Measurements from ENCODE around the gene COQ10A.

Gene COQ10A

DNA sequence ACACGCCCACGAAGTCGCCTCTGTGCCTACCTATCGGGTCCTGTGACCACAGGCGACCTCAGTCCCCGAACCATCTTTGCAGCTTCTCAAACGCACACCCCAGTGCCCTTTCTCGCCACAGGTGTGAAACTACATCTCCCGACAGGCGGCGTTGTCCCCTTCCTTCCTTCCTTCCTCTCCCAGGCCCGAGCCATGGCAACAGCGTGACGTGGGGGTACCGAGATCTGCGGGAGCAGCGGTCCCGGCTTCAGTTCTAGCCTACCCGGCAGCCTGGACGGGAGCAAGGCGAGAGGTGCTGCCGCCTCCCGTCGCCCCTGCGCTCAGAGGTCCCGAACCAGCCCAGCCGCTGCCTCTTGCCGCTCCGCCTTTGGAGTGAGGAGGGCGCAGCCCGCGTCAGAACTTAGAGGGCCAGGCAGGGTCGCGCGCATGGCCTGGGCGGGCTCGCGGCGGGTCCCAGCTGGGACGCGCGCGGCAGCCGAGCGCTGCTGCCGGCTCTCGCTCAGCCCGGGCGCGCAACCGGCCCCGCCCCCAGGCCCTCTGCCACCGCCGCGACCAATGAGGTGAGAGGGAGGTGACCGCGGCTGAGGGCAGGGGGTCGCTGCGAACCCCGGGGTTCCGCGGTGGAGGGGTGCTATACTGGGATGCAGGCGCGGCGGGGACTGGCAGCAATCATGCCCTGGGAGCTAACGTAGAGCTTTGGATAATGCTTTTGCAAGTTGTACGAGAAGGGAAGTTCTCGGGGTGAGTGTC is at the start of gene COQ10A:
Gene COQ10A (plus strand): TSS at position 250 of the 750 bp plus-strand sequence. CDS start 177 bp downstream, at position 427.
- Histone ChIP-seq H3K36me3 (ENCODE audit: low read depth) (peaks cover 14% of the 10 kb centered on the region), H3K4me3 (ENCODE audit: severe bottlenecking) (peak within 1 kb of the TSS; percentile 65), H3K27ac (ENCODE audit: poor library complexity, severe bottlenecking) (peak within 1 kb of the TSS; percentile 46), H3K4me1 (ENCODE audit: insufficient read depth, poor library complexity, severe bottlenecking) (peaks cover 8% of the 10 kb centered on the region), H3K27me3 (ENCODE audit: insufficient read depth, poor library complexity, severe bottlenecking) (no peaks in the 10 kb centered on the region), H3K9me3 (ENCODE audit: severe bottlenecking) (no peaks in the 10 kb centered on the region)
- ATAC-seq (ENCODE audit: low read depth) (peak; percentile 83), DNase-seq (ENCODE audit: low spot score) (peak; percentile 85)
- TF ChIP-seq, protein P1, sequence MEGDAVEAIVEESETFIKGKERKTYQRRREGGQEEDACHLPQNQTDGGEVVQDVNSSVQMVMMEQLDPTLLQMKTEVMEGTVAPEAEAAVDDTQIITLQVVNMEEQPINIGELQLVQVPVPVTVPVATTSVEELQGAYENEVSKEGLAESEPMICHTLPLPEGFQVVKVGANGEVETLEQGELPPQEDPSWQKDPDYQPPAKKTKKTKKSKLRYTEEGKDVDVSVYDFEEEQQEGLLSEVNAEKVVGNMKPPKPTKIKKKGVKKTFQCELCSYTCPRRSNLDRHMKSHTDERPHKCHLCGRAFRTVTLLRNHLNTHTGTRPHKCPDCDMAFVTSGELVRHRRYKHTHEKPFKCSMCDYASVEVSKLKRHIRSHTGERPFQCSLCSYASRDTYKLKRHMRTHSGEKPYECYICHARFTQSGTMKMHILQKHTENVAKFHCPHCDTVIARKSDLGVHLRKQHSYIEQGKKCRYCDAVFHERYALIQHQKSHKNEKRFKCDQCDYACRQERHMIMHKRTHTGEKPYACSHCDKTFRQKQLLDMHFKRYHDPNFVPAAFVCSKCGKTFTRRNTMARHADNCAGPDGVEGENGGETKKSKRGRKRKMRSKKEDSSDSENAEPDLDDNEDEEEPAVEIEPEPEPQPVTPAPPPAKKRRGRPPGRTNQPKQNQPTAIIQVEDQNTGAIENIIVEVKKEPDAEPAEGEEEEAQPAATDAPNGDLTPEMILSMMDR (IDR thresholded peaks at IDR 0.05; ENCODE audit: poor library complexity, severe bottlenecking), result peak; percentile 69

DNA sequence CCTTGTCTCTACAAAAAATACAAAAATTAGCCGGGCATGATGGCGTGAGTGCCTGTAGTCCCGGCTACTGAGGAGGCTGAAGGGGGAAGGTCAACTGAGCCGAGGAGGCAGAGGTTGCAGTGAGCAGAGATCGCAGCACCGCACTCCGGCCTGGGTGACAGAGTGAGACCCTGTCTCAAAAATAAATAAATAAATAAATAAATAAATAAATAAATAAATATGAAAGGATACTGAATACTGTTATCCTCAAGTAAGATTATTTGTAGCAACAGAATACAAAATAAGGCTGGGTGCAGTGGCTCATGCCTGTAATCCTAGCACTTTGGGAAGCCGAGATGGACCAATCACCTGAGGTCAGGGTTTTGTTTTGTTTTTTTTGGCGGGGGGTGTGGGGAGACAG is 46.9 kb upstream of the COQ10A start:
- peaks cover 3% of the 10 kb centered on the region for H3K4me1 ChIP-seq (ENCODE audit: insufficient read depth, poor library complexity, severe bottlenecking)
- TF ChIP-seq, protein P1 (IDR thresholded peaks at IDR 0.05; ENCODE audit: poor library complexity, severe bottlenecking), result no peak
- peaks cover 13% of the 10 kb centered on the region for H3K36me3 ChIP-seq (ENCODE audit: low read depth)
- ATAC-seq (ENCODE audit: low read depth) (no peak), DNase-seq (ENCODE audit: low spot score) (no peak)
- no peaks in the 10 kb centered on the region for H3K9me3 ChIP-seq (ENCODE audit: severe bottlenecking)
- H3K27me3 ChIP-seq (ENCODE audit: insufficient read depth, poor library complexity, severe bottlenecking), result no peaks in the 10 kb centered on the region
- H3K27ac ChIP-seq (ENCODE audit: poor library complexity, severe bottlenecking), result peak overlapping the region; percentile 81
- H3K4me3 ChIP-seq (ENCODE audit: severe bottlenecking), result no peak overlapping the region

DNA sequence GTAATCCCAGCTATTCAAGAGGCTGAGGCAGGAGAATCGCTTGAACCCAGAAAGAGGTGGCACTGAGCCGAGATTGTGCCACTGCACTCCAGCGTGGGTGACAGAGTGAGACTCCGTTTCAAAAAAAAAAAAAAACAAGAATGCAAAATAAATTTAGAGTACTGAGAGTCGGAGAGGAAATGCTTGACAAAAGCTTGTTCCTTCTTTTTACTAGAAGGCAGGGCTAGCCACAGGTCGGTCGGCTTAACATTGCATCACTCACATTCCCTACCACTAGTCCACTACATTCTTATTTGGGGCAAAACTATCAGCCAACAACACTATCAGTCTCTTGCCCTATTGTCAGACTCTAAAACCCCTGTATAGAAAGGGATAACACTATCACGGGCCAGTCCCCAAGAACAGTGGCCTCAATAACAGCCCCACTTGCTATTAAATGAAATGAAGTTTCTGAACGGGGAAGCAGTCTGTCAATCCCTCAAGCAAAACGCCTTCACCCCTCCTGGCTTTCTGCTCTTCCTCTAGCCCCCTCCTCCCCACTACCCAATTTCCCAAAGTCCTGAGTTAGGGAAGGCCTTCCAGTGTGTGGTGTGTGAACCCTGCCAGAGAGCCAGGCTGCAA is 46.0 kb upstream of the COQ10A start:
- TF ChIP-seq, protein P1 (IDR thresholded peaks at IDR 0.05; ENCODE audit: poor library complexity, severe bottlenecking), result no peak
- Histone ChIP-seq H3K4me3 (ENCODE audit: severe bottlenecking) (peak overlapping the region; percentile 79), H3K36me3 (ENCODE audit: low read depth) (peaks cover 7% of the 10 kb centered on the region), H3K9me3 (ENCODE audit: severe bottlenecking) (no peaks in the 10 kb centered on the region), H3K27me3 (ENCODE audit: insufficient read depth, poor library complexity, severe bottlenecking) (no peaks in the 10 kb centered on the region), H3K4me1 (ENCODE audit: insufficient read depth, poor library complexity, severe bottlenecking) (peaks cover 3% of the 10 kb centered on the region), H3K27ac (ENCODE audit: poor library complexity, severe bottlenecking) (peak overlapping the region; percentile 81)
- no peak for DNase-seq (ENCODE audit: low spot score)
- ATAC-seq (ENCODE audit: low read depth), result no peak

DNA sequence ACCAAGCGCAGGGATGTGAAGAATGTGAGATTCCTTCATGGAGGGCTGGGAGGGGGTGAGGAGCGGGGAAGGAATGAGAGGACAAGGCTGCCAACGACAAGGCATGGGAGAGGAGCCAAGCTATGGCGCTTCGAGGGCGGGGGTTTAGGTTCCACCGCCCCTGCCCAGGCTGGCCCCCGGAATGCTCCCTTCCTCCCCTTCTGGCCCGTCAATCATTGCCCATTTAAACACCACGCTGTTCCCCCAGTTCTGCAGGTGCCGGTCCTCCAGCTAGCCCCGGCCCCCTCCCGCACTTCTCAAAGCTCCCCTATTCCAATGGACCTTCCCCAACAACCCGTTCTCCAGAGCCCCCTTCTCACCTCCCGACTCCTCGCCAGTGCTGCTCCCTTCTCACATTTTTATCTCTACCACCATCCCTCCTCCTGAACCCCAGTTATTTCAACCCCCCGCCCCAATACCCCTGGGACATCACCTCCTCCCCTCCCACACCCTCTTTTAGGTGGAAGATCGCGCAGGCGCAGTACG is 45.4 kb upstream of the COQ10A start:
- Histone ChIP-seq H3K9me3 (ENCODE audit: severe bottlenecking) (no peaks in the 10 kb centered on the region), H3K27ac (ENCODE audit: poor library complexity, severe bottlenecking) (peak overlapping the region; percentile 81), H3K36me3 (ENCODE audit: low read depth) (peaks cover 5% of the 10 kb centered on the region), H3K4me1 (ENCODE audit: insufficient read depth, poor library complexity, severe bottlenecking) (peaks cover 3% of the 10 kb centered on the region), H3K27me3 (ENCODE audit: insufficient read depth, poor library complexity, severe bottlenecking) (no peaks in the 10 kb centered on the region), H3K4me3 (ENCODE audit: severe bottlenecking) (peak overlapping the region; percentile 79)
- peak; percentile 8; the same call in 1 of the 3 replicates for ATAC-seq (ENCODE audit: low read depth)
- TF ChIP-seq, protein P1 (IDR thresholded peaks at IDR 0.05; ENCODE audit: poor library complexity, severe bottlenecking), result no peak
- no peak for DNase-seq (ENCODE audit: low spot score)

Measured in RWPE2 (cell line).